Type B pancreatic cell (in vitro differentiated cells): ENCODE data around the gene FCER2. TPM values are rescaled to one million over a fixed set of nuclear protein-coding genes. Genes with fewer than 3 reads are reported as not detected.

ENCODE experiments used
- DNase-seq: peaks from one replicate; pipeline ENCODE4 v3.0.0; 2021; ENCODE audit warnings: mixed read lengths; ENCODE audit not compliant: unreplicated experiment; ENCODE audit errors: extremely low spot score
- H3K27ac Mint-ChIP-seq: 2 replicates; pipeline ENCODE4 v1.8.0; 2021; ENCODE audit warnings: mild to moderate bottlenecking, mixed read lengths
- H3K27me3 Mint-ChIP-seq: 2 replicates; pipeline ENCODE4 v1.8.0; 2021; ENCODE audit warnings: mixed read lengths
- H3K36me3 Mint-ChIP-seq: 2 replicates; pipeline ENCODE4 v1.8.0; 2021; ENCODE audit warnings: mixed read lengths
- H3K4me1 Mint-ChIP-seq: one replicate; pipeline ENCODE4 v1.8.0; 2021; ENCODE audit warnings: mixed read lengths; ENCODE audit not compliant: unreplicated experiment
- H3K4me3 Mint-ChIP-seq: 2 replicates; pipeline ENCODE4 v1.8.0; 2021; ENCODE audit warnings: mild to moderate bottlenecking, mixed read lengths
- H3K9me3 Mint-ChIP-seq: 2 replicates; pipeline ENCODE4 v1.8.0; 2021; ENCODE audit warnings: mixed read lengths
- CTCF ChIP-seq: fragments of 200-600 bp; sonication (generic); conservative IDR thresholded peaks from 2 replicates; pipeline ENCODE4 v1.5.0; 2021; ENCODE audit warnings: antibody characterized with exemption, mild to moderate bottlenecking
- total RNA-seq: library from RNA; stranded (reverse); gene quantifications from 2 replicates; pipeline ENCODE4 v1.2.1, GENCODE V29; 2021; ENCODE audit warnings: low replicate concordance

FCER2 gene
- total RNA-seq, 1 donor from 2014 or later: not detected

- no peak overlapping the region for H3K27ac Mint-ChIP-seq
- H3K4me1 Mint-ChIP-seq: no peaks in the 10 kb centered on the region
- DNase-seq: no peak
- H3K4me3 Mint-ChIP-seq: no peak overlapping the region
- H3K36me3 Mint-ChIP-seq: no peaks in the 10 kb centered on the region
- no peak for TF ChIP-seq CTCF
- peaks cover 25% of the 10 kb centered on the region for H3K27me3 Mint-ChIP-seq
- no peaks in the 10 kb centered on the region for H3K9me3 Mint-ChIP-seq
These were observed 1.4 kb upstream of the FCER2 start for GRCh38 chr19:7703332-7703731.

- H3K27ac Mint-ChIP-seq: no peak overlapping the region
- no peaks in the 10 kb centered on the region for H3K36me3 Mint-ChIP-seq
- H3K9me3 Mint-ChIP-seq: no peaks in the 10 kb centered on the region
- H3K4me1 Mint-ChIP-seq: no peaks in the 10 kb centered on the region
- peaks cover 25% of the 10 kb centered on the region for H3K27me3 Mint-ChIP-seq
- no peak for DNase-seq
- H3K4me3 Mint-ChIP-seq: no peak overlapping the region
- no peak for TF ChIP-seq CTCF
These were observed 780 bp downstream of the FCER2 start for GRCh38 chr19:7701049-7701653.

- Mint-ChIP-seq H3K27me3 (peaks cover 27% of the 10 kb centered on the region), H3K4me3 (no peak overlapping the region), H3K36me3 (no peaks in the 10 kb centered on the region), H3K4me1 (no peaks in the 10 kb centered on the region), H3K9me3 (no peaks in the 10 kb centered on the region), H3K27ac (no peak overlapping the region)
- no peak for TF ChIP-seq CTCF
- no peak for DNase-seq
These were observed 2.2 kb downstream of the FCER2 start for GRCh38 chr19:7699417-7700401.

GRCh38 chr19:7699003-7699402, 2.9 kb downstream of the FCER2 start:
- DNase-seq: no peak
- H3K4me1 Mint-ChIP-seq: no peaks in the 10 kb centered on the region
- peaks cover 27% of the 10 kb centered on the region for H3K27me3 Mint-ChIP-seq
- H3K27ac Mint-ChIP-seq: no peak overlapping the region
- H3K9me3 Mint-ChIP-seq: no peaks in the 10 kb centered on the region
- no peaks in the 10 kb centered on the region for H3K36me3 Mint-ChIP-seq
- no peak for TF ChIP-seq CTCF
- no peak overlapping the region for H3K4me3 Mint-ChIP-seq

GRCh38 chr19:7698583-7698982, 3.3 kb downstream of the FCER2 start:
- no peaks in the 10 kb centered on the region for H3K9me3 Mint-ChIP-seq
- no peak overlapping the region for H3K27ac Mint-ChIP-seq
- no peak for DNase-seq
- peaks cover 24% of the 10 kb centered on the region for H3K27me3 Mint-ChIP-seq
- TF ChIP-seq CTCF: no peak
- no peak overlapping the region for H3K4me3 Mint-ChIP-seq
- H3K4me1 Mint-ChIP-seq: no peaks in the 10 kb centered on the region
- no peaks in the 10 kb centered on the region for H3K36me3 Mint-ChIP-seq
